PC-3 (cell line): ENCODE results near the gene LONRF3. TPM values are rescaled to one million over a fixed set of nuclear protein-coding genes. Genes with fewer than 3 reads are reported as not detected.

Experiments
- ATAC-seq: fragments of 200-7000 bp; cut with Tn5 transposase; 2 replicates; pipeline ENCODE4 v1.9.1; 2020; ENCODE audit warnings: mild to moderate bottlenecking, moderate library complexity
- BruUV-seq: library from RNA; stranded (reverse); fragments of 400-500 nt; replicated peaks from 2 replicates; lab custom pipeline; 2021; lab: Mats Ljungman, UMichigan
- CTCF ChIA-PET: fragments of 300-600 bp; sonication (Branson Sonifier 250); formaldehyde crosslinking; loops from one replicate; lab custom pipeline; 2022; ENCODE audit warnings: antibody characterized with exemption; lab: Charles Lee
- POLR2A ChIA-PET: fragments of 300-600 bp; sonication (Branson Sonifier 250); formaldehyde crosslinking; loops from one replicate; lab custom pipeline; 2022; ENCODE audit warnings: antibody characterized with exemption; ENCODE audit not compliant: unreplicated experiment; lab: Charles Lee
- DNase-seq: peaks from one replicate; pipeline ENCODE4 v3.0.0-alpha.2; 2015
- H2AFZ ChIP-seq: fragments of 300-600 bp; sonication (generic); 2 replicates; pipeline ENCODE4 v1.6.0; 2016; ENCODE audit warnings: antibody characterized with exemption, low read length
- H3F3A ChIP-seq: fragments of 300-600 bp; sonication (generic); one replicate; pipeline ENCODE4 v1.6.0; 2017; ENCODE audit warnings: antibody characterized with exemption, low read length, control low read depth, mild to moderate bottlenecking; ENCODE audit not compliant: unreplicated experiment
- H3K27ac ChIP-seq: fragments of 300-600 bp; sonication (generic); 2 replicates; pipeline ENCODE4 v1.5.1; 2016; ENCODE audit warnings: mild to moderate bottlenecking, low read length
- H3K27me3 ChIP-seq: fragments of 300-600 bp; sonication (generic); 2 replicates; pipeline ENCODE4 v1.6.1; 2016; ENCODE audit warnings: low read length, mixed read lengths
- H3K36me3 ChIP-seq: fragments of 300-600 bp; sonication (generic); 2 replicates; pipeline ENCODE4 v1.6.1; 2016; ENCODE audit warnings: low read depth, mixed run types, low read length, mixed read lengths
- H3K4me1 ChIP-seq: fragments of 300-600 bp; sonication (generic); 2 replicates; pipeline ENCODE4 v1.5.1; 2016; ENCODE audit warnings: low read length; ENCODE audit not compliant: insufficient read depth
- H3K4me2 ChIP-seq: fragments of 300-600 bp; sonication (generic); 2 replicates; pipeline ENCODE4 v1.6.0; 2016; ENCODE audit warnings: low read length
- H3K4me3 ChIP-seq: fragments of 300-600 bp; sonication (generic); 2 replicates; pipeline ENCODE4 v1.5.1; 2016; ENCODE audit warnings: mild to moderate bottlenecking, low read length, mixed read lengths
- H3K79me2 ChIP-seq: fragments of 300-600 bp; sonication (generic); 2 replicates; pipeline ENCODE4 v1.6.1; 2017; ENCODE audit warnings: low read length, mixed read lengths
- H3K9ac ChIP-seq: fragments of 300-600 bp; sonication (generic); 2 replicates; pipeline ENCODE4 v1.6.0; 2016; ENCODE audit warnings: mild to moderate bottlenecking, low read length
- H3K9me2 ChIP-seq: fragments of 300-600 bp; sonication (generic); replicated peaks from 2 replicates; pipeline ENCODE4 v1.6.1; 2016; ENCODE audit warnings: mixed run types, low read length, mixed read lengths
- H3K9me3 ChIP-seq: fragments of 300-600 bp; sonication (generic); 2 replicates; pipeline ENCODE4 v1.6.1; 2016; ENCODE audit warnings: low read length, mixed read lengths
- H4K20me1 ChIP-seq: fragments of 300-600 bp; sonication (generic); 2 replicates; pipeline ENCODE4 v1.6.1; 2016; ENCODE audit warnings: low read length, mixed read lengths
- CTCF ChIP-seq: fragments of 300-600 bp; sonication (generic); conservative IDR thresholded peaks from 2 replicates; pipeline ENCODE4 v1.5.1; 2017; ENCODE audit warnings: antibody characterized with exemption, low read depth, mild to moderate bottlenecking, low read length
- EZH2 ChIP-seq: fragments of 300-600 bp; sonication (generic); IDR thresholded peaks from one replicate; pipeline ENCODE4 v1.6.1; 2017; ENCODE audit warnings: antibody characterized with exemption, mild to moderate bottlenecking, low read length; ENCODE audit not compliant: unreplicated experiment
- EZH2phosphoT487 ChIP-seq: fragments of 300-600 bp; sonication (generic); IDR thresholded peaks from 2 replicates; pipeline ENCODE4 v1.6.1; 2018; ENCODE audit warnings: mild to moderate bottlenecking, antibody characterized with exemption, low read length, borderline replicate concordance
- intact Hi-C: fragments of 100-400 bp; cut with micrococcal nuclease; formaldehyde crosslinking; loops from 2 replicates; pipeline ENCODE4 v1.9.0; 2023
- total RNA-seq: library from RNA; depleted of rRNA; stranded (reverse); fragments of >200 nt; gene quantifications from 2 replicates; pipeline ENCODE4 v1.2.3, GENCODE V29; 2014

LONRF3 gene
- total RNA-seq, 1 experiment from 2014 or later, result 14.5 TPM

DNA sequence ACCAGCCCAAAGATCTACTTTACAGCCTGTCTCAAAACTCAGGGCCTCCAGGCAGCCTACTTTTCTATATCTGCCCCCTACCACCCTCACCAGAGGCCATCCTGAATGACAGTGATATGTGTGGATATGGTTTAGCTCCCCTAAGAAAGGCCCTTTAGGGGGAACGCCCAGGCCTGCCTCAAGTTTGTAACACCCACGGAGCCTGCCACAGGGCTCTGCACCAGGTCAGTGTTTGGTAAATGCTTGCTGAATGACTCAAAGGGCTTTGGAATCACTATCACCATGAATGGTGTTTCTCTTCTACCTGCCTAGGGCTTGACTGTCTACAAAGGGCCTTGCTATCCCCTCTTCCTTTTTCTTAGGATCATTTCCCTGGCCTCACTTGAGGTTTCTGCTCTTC, 11.3 kb upstream of the LONRF3 start:
- DNase-seq, result peak; percentile 11
- no peak overlapping the region for H3K4me3 ChIP-seq
- TF ChIP-seq EZH2phosphoT487, result no peak
- TF ChIP-seq EZH2, result no peak
- TF ChIP-seq CTCF, result no peak
- no peak overlapping the region for H3K27ac ChIP-seq
- no peak overlapping the region for H3K4me2 ChIP-seq
- no peaks in the 10 kb centered on the region for H3K36me3 ChIP-seq
- H3K9ac ChIP-seq, result no peak overlapping the region
- BruUV-seq, result no TSS peak
- H3K27me3 ChIP-seq, result no peaks in the 10 kb centered on the region
- H2AFZ ChIP-seq, result no peak overlapping the region
- intact Hi-C loops, result no loop called here
- no peak for ATAC-seq
- H3K79me2 ChIP-seq, result no peaks in the 10 kb centered on the region
- H3K9me2 ChIP-seq, result no peaks in the 10 kb centered on the region
- CTCF ChIA-PET, result no interaction called here
- peaks cover 24% of the 10 kb centered on the region for H3K4me1 ChIP-seq
- H3K9me3 ChIP-seq, result no peaks in the 10 kb centered on the region
- no peaks in the 10 kb centered on the region for H3F3A ChIP-seq
- POLR2A ChIA-PET, result no interaction called here
- no peaks in the 10 kb centered on the region for H4K20me1 ChIP-seq

DNA sequence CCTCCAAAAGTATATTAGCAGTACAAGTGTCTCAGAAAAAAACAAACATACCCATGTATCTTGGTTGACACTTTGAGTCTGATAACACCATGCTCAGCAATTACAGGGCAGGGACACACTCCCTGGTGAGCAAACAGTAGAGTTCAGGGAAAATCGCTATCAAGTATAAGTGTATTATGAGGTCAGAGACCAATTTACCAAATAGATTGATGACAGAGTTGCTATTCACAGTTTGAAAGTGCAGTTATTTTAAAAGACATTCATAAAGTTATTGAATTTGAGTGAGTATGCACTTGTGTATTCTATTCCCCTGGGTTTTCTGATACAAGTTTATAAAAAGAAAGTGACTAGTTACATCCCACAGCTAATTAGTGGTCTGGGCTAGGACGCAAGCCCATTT, 10.2 kb upstream of the LONRF3 start:
- TF ChIP-seq CTCF (no peak), EZH2 (no peak), EZH2phosphoT487 (no peak)
- no peak overlapping the region for H3K9ac ChIP-seq
- ATAC-seq (no peak), DNase-seq (no peak)
- H3K27ac ChIP-seq, result no peak overlapping the region
- no peaks in the 10 kb centered on the region for H3K9me3 ChIP-seq
- intact Hi-C loops, result no loop called here
- H3K27me3 ChIP-seq, result no peaks in the 10 kb centered on the region
- no peak overlapping the region for H3K4me2 ChIP-seq
- H3K36me3 ChIP-seq, result no peaks in the 10 kb centered on the region
- H3K9me2 ChIP-seq, result no peaks in the 10 kb centered on the region
- no peak overlapping the region for H3K4me3 ChIP-seq
- H4K20me1 ChIP-seq, result no peaks in the 10 kb centered on the region; the same call in 1 of the 2 replicates
- no peaks in the 10 kb centered on the region for H3K79me2 ChIP-seq
- POLR2A ChIA-PET, result no interaction called here
- BruUV-seq, result no TSS peak
- H3K4me1 ChIP-seq, result peaks cover 28% of the 10 kb centered on the region
- H2AFZ ChIP-seq, result no peak overlapping the region
- CTCF ChIA-PET, result no interaction called here
- H3F3A ChIP-seq, result no peaks in the 10 kb centered on the region

DNA sequence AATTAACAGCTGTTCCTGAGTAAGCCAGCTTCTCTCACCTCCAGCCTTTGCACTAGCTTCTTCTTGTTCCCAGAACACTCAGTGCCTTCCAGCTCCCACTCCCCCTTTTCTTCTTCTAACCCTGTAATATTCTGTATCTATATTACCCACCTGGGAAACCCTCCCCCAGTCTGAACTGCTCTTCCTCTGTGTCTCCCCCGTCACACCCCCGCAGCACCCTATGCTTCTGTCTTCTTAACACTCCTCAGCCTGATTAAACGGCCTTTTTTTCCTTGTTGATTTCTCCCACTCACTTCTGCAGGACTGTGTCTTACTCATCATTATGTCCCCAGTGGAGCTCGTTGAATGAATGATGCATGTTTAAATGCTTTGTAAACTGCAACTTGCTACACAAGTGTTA, 9.0 kb upstream of the LONRF3 start:
- peaks cover 28% of the 10 kb centered on the region for H3K4me1 ChIP-seq
- H3K9ac ChIP-seq, result no peak overlapping the region
- H3K27me3 ChIP-seq, result no peaks in the 10 kb centered on the region
- no peak overlapping the region for H3K4me3 ChIP-seq
- H4K20me1 ChIP-seq, result no peaks in the 10 kb centered on the region; the same call in 1 of the 2 replicates
- intact Hi-C loops, result no loop called here
- TF ChIP-seq EZH2, result no peak
- TF ChIP-seq EZH2phosphoT487, result no peak
- TF ChIP-seq CTCF, result no peak
- H3K27ac ChIP-seq, result no peak overlapping the region
- H3K9me3 ChIP-seq, result no peaks in the 10 kb centered on the region
- no peaks in the 10 kb centered on the region for H3K79me2 ChIP-seq
- no peak overlapping the region for H2AFZ ChIP-seq
- CTCF ChIA-PET, result no interaction called here
- BruUV-seq, result no TSS peak
- ATAC-seq, result no peak
- H3K36me3 ChIP-seq, result no peaks in the 10 kb centered on the region
- POLR2A ChIA-PET, result no interaction called here
- H3K4me2 ChIP-seq, result no peak overlapping the region
- no peaks in the 10 kb centered on the region for H3K9me2 ChIP-seq
- no peak for DNase-seq
- no peaks in the 10 kb centered on the region for H3F3A ChIP-seq
